Breast epithelium (tissue), 4 donors: ENCODE results near the gene ECD. TPM values are rescaled to one million over a fixed set of nuclear protein-coding genes. Genes with fewer than 3 reads are reported as not detected.

Source experiments
- DNase-seq, 2 donors: peaks; one replicate each; pipeline ENCODE4 v3.0.0-alpha.2; 2019; ENCODE audit warnings: low spot score in 2 of 2
- H3K27ac ChIP-seq, 2 donors: fragments of 200-600 bp; sonication (generic) in 1 of 2; one replicate each; pipeline ENCODE4 v1.5.1; 2016 to 2019; ENCODE audit warnings: mild to moderate bottlenecking in 1 of 2
- H3K27me3 ChIP-seq, 2 donors: fragments of 200-600 bp; sonication (generic) in 1 of 2; one replicate each; pipeline versions ENCODE4 v1.5.1 to v1.6.0; 2017 to 2019; ENCODE audit warnings: control low read depth in 1 of 2, mild to moderate bottlenecking in 1 of 2
- H3K36me3 ChIP-seq: fragments of 200-600 bp; one replicate; pipeline ENCODE4 v1.5.1; 2019
- H3K4me1 ChIP-seq, 2 donors: fragments of 200-600 bp; sonication (generic); one replicate each; pipeline ENCODE4 v1.5.1; 2016 to 2019; ENCODE audit warnings: control low read depth in 1 of 2
- H3K4me3 ChIP-seq, 3 donors: fragments of 200-600 bp; sonication (generic); 1 replicate in 2 of 3; 2 replicates in 1 of 3; pipeline ENCODE4 v1.5.1; 2016 to 2019; ENCODE audit warnings: mild to moderate bottlenecking in 3 of 3, moderate library complexity in 2 of 3
- H3K9me3 ChIP-seq, 2 donors: fragments of 200-600 bp; sonication (generic) in 1 of 2; one replicate each; pipeline ENCODE4 v1.5.1; 2016 to 2019; ENCODE audit warnings: control low read depth in 1 of 2
- CTCF ChIP-seq, 3 donors: fragments of 450-650 bp; IDR thresholded peaks; one replicate each; pipeline ENCODE4 v1.5.1; 2016 to 2017; ENCODE audit warnings: antibody characterized with exemption in 3 of 3, mild to moderate bottlenecking in 3 of 3, moderate library complexity in 3 of 3
- POLR2A ChIP-seq: fragments of 450-650 bp; IDR thresholded peaks from one replicate; pipeline ENCODE4 v1.6.1; 2016; ENCODE audit warnings: antibody characterized with exemption, mild to moderate bottlenecking, moderate library complexity
- POLR2AphosphoS5 ChIP-seq, 3 donors: sonication (generic); formaldehyde crosslinking; IDR thresholded peaks; one replicate each; pipeline ENCODE4 v1.6.1; 2017; ENCODE audit warnings: antibody characterized with exemption in 3 of 3
- intact Hi-C: fragments of 100-400 bp; cut with DNase I; formaldehyde crosslinking; loops from one replicate; pipeline ENCODE4 v1.15.1; 2023; ENCODE audit warnings: low total_unique reads
- total RNA-seq, 3 donors: library from RNA; depleted of rRNA; stranded (reverse); fragments of >200 nt; gene quantifications; one replicate each; pipeline ENCODE4 v1.1.0, GENCODE V29; 2016

The ECD gene
- total RNA-seq, 3 donors from 2014 or later = 34.9 to 49.2 (median 39.3) TPM

DNA sequence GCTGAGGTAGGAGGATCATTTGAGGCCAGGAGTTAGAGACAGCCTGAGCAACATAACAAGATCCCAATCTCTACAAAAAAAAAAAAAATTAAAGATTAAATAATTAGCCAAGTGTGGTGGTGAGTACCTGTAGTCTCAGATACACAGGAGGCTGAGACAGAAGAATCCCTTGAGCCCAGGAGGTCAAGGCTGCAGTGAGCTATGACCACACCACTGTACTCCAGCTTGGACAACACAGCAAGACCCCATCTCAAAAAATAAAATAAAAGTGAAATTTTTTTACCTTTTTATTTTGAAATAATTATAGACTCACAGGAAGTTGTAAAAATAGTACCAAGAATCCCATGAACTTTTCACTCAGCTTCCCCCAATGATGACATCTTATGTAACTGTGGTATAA is 5.1 kb upstream of the ECD start:
- TF ChIP-seq CTCF (IDR thresholded peaks at IDR 0.05) (no peak), POLR2A (no peak), POLR2AphosphoS5 (IDR thresholded peaks at IDR 0.05) (no peak)
- intact Hi-C loops = no loop called here

GRCh38 chr10:73169320-73169719 is 1.5 kb upstream of the ECD start:
- no peaks in the 10 kb centered on the region for H3K27me3 ChIP-seq
- TF ChIP-seq POLR2AphosphoS5 (IDR thresholded peaks at IDR 0.05) = no peak
- TF ChIP-seq POLR2A = no peak
- TF ChIP-seq CTCF (IDR thresholded peaks at IDR 0.05) = no peak
- no peaks in the 10 kb centered on the region for H3K36me3 ChIP-seq
- intact Hi-C loops = no loop called here
- DNase-seq = no peak
- no peaks in the 10 kb centered on the region for H3K9me3 ChIP-seq
- H3K4me1 ChIP-seq = peaks cover 0 to 9% of the 10 kb centered on the region in 2 donors
- peak overlapping the region in 1 of 3 donors; percentile 91 for H3K4me3 ChIP-seq
- H3K27ac ChIP-seq = no peak overlapping the region

More for the DNA sequence above, 5.1 kb upstream of the ECD start:
- H3K27ac ChIP-seq = no peak overlapping the region
- no peaks in the 10 kb centered on the region for H3K9me3 ChIP-seq
- no peak for DNase-seq
- no peaks in the 10 kb centered on the region for H3K36me3 ChIP-seq
- H3K4me1 ChIP-seq = no peaks in the 10 kb centered on the region
- no peaks in the 10 kb centered on the region for H3K27me3 ChIP-seq
- H3K4me3 ChIP-seq = no peak overlapping the region

GRCh38 chr10:73168465-73168803 is 626 bp upstream of the ECD start:
- intact Hi-C loops = no loop called here
- H3K27me3 ChIP-seq = no peaks in the 10 kb centered on the region
- peaks cover 0 to 9% of the 10 kb centered on the region in 2 donors for H3K4me1 ChIP-seq
- TF ChIP-seq POLR2A (no peak), CTCF (IDR thresholded peaks at IDR 0.05) (no peak), POLR2AphosphoS5 (IDR thresholded peaks at IDR 0.05) (no peak)
- DNase-seq = no peak
- H3K36me3 ChIP-seq = no peaks in the 10 kb centered on the region
- peak overlapping the region; percentile 98 to 99 for H3K27ac ChIP-seq
- H3K9me3 ChIP-seq = no peaks in the 10 kb centered on the region
- H3K4me3 ChIP-seq = peak overlapping the region; percentile 90 to 93 (median 91)

- Histone ChIP-seq H3K4me3 (peak overlapping the region; percentile 90 to 93 (median 91)), H3K4me1 (peaks cover 0 to 9% of the 10 kb centered on the region in 2 donors), H3K9me3 (no peaks in the 10 kb centered on the region), H3K27me3 (no peaks in the 10 kb centered on the region), H3K36me3 (no peaks in the 10 kb centered on the region), H3K27ac (peak overlapping the region; percentile 98 to 99)
- DNase-seq = no peak
- TF ChIP-seq POLR2AphosphoS5 (IDR thresholded peaks at IDR 0.05) (no peak), CTCF (IDR thresholded peaks at IDR 0.05) (no peak), POLR2A (no peak)
- intact Hi-C loops = no loop called here
These were observed 388 bp downstream of the ECD start for GRCh38 chr10:73167458-73167782.

- Histone ChIP-seq H3K36me3 (no peaks in the 10 kb centered on the region), H3K9me3 (no peaks in the 10 kb centered on the region), H3K4me3 (peak overlapping the region; percentile 90 to 93 (median 91)), H3K27me3 (no peaks in the 10 kb centered on the region), H3K27ac (peak overlapping the region in 1 of 2 donors; percentile 99), H3K4me1 (peaks cover 0 to 9% of the 10 kb centered on the region in 2 donors)
- intact Hi-C loops = no loop called here
- no peak for DNase-seq
- TF ChIP-seq POLR2AphosphoS5 (IDR thresholded peaks at IDR 0.05) = no peak
- no peak for TF ChIP-seq POLR2A
- TF ChIP-seq CTCF (IDR thresholded peaks at IDR 0.05) = no peak
These were observed 836 bp downstream of the ECD start for GRCh38 chr10:73166972-73167371.
